Epithelial cell of esophagus (primary cell): ENCODE results near the gene TUT1.
"Not testable (repeated sequence)": the region's sequence is repeated elsewhere in the genome, so short reads cannot be mapped to it uniquely, and the experiment has no call there.

Experiments used
- DNase-seq: peaks from one replicate; pipeline ENCODE4 v3.0.0; 2010; ENCODE audit warnings: low read depth
- H3K4me3 ChIP-seq: 2 replicates; pipeline ENCODE4 v1.5.1; 2011; ENCODE audit warnings: mild to moderate bottlenecking, low read length, control low read depth
- TF ChIP-seq, protein P1 (sequence below): IDR thresholded peaks from 2 replicates; pipeline ENCODE4 v1.5.1; 2011; ENCODE audit warnings: low read depth, mild to moderate bottlenecking, low read length, control low read depth, inconsistent platforms; ENCODE audit not compliant: insufficient read depth; ENCODE audit errors: missing control alignments

TUT1 gene

DNA sequence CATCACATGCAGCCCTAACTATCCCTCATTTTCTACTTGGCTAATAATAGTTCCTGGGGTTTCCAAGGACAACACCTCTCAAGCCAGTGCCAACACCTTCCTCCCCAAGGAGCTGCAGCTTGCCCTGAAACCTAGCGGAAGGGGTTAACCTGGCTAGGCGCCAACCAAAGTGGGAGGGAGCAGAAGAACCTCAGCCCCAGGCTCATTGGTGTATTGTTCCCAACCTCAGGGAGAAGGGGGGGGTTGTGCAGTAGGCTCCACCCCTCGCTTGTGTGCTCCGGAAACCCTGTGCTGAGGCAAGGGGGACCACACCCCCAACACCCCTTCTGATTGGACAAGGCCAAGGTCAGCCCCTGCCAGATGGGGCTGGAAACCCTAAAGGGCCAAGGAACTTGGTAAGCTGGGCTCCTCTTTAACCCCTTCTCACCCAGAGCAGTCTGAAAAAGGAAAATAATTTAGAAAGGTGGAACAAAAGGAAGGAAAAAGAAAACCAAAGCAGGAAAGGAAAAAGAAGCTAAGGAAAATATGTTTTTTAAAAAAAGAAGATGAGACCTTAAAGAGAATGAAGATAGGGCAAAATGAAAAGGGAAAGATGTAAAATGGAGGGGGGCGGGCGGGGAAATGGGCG is 7.9 kb upstream of the TUT1 start:
- peak overlapping the region; percentile 85 for H3K4me3 ChIP-seq
- TF ChIP-seq, protein P1, sequence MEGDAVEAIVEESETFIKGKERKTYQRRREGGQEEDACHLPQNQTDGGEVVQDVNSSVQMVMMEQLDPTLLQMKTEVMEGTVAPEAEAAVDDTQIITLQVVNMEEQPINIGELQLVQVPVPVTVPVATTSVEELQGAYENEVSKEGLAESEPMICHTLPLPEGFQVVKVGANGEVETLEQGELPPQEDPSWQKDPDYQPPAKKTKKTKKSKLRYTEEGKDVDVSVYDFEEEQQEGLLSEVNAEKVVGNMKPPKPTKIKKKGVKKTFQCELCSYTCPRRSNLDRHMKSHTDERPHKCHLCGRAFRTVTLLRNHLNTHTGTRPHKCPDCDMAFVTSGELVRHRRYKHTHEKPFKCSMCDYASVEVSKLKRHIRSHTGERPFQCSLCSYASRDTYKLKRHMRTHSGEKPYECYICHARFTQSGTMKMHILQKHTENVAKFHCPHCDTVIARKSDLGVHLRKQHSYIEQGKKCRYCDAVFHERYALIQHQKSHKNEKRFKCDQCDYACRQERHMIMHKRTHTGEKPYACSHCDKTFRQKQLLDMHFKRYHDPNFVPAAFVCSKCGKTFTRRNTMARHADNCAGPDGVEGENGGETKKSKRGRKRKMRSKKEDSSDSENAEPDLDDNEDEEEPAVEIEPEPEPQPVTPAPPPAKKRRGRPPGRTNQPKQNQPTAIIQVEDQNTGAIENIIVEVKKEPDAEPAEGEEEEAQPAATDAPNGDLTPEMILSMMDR: no peak
- DNase-seq: peak; percentile 98

DNA sequence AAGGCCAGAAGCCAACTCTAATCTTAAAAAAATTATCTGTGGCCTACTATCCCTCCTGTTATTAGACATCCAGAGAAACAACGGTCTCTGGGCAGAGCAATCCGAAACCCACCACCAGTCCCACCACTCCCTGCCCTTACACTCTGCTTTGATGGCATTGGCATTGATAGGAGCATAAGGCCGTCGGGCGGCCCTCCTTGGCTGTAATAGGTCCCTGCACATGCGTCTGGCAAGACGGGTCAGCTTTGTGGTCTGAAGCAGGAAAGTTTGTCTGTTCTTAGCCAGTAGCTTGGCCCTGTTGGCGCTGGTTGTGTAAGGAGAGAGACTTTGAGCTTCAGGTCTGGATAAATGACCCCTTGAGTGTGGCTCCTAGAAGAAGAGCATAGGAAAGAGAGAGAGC is 3.8 kb upstream of the TUT1 start:
- H3K4me3 ChIP-seq: no peak overlapping the region
- TF ChIP-seq, protein P1: no peak
- DNase-seq: no peak

DNA sequence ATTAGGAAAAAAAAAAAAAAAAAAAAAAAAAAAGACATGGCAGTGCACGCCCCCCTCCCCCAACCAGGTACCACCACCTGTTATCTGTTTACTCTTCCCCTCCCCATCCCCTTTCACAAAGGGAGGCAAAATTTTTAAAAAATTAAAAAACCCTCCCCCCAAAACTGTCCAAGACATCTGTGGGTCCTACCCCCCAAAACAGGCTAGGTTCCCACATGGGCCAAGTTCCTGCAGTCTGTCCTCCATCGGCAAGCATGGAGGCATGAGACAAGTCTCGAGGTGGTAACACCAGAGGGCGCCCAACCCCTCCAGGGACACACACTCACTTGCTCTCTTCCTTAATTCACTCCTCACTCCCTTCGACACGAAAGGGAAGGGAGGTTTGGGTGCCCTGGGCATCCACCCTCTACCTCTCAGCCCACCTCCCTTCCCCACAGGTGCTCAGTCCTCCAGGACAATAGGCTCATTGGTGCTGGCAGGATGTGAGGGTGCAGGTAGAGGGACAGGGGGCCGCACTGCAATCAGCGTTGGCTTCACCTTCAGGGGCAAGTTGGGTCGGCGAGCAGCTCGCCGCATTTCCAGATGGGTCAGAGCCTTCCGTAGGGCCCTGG is 2.2 kb upstream of the TUT1 start:
- DNase-seq: peak; percentile 89
- TF ChIP-seq, protein P1: peak; percentile 77
- no peak overlapping the region for H3K4me3 ChIP-seq

DNA sequence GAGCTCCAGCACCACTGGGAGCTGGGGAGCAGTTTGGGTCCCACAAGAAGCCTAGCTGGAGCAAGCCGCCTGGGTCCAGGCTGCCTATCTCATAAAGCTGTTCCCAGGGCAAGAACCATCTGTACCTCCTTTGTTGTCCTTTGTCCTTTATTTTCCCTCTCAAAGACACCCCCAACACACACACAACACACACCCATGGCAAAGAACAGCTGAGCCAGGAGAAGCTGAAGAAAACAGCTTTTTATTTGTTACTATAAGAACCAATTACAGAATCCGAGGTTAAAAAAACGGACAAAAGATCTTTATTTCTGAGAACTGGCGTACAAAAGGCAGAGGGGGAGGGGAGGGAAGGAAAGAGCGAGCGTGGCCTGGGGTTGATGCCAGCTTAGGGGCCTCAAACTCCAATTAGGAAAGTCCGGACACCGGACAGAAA is 1.7 kb upstream of the TUT1 start:
- no peak for DNase-seq
- H3K4me3 ChIP-seq: no peak overlapping the region
- TF ChIP-seq, protein P1: no peak

DNA sequence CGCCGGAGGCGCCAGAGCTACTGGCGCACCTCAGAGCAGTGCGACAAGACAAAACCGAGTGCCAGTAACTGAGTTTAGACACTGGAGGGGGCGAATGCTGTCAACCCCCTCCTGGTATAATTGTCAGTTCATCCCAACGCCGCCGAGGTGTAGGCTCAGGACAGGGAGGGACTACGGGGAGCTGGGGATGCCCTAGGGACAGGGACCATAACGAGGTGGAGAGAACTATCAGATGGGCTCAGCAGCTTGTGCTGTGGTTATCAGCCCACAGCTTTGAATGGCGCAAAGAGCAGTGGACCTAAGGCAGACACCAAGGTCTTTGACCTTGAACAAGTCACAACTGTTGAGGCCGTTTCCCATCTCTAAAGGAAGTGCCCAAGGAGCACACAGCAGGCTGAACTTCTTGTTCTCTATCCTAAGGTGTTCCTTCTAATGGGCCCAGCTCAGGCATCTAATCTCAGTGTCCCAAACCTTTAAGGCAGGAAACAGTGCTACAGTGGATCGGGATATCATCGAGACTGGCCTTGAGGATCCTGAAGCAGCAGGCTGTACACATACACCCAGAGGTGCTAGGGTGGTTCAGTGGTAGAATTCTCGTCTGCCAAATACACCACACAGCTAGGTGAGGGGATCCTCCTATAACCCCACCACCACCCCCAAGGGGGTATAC is 958 bp upstream of the TUT1 start:
- H3K4me3 ChIP-seq: peak overlapping the region; percentile 55
- TF ChIP-seq, protein P1: no peak
- no peak for DNase-seq

DNA sequence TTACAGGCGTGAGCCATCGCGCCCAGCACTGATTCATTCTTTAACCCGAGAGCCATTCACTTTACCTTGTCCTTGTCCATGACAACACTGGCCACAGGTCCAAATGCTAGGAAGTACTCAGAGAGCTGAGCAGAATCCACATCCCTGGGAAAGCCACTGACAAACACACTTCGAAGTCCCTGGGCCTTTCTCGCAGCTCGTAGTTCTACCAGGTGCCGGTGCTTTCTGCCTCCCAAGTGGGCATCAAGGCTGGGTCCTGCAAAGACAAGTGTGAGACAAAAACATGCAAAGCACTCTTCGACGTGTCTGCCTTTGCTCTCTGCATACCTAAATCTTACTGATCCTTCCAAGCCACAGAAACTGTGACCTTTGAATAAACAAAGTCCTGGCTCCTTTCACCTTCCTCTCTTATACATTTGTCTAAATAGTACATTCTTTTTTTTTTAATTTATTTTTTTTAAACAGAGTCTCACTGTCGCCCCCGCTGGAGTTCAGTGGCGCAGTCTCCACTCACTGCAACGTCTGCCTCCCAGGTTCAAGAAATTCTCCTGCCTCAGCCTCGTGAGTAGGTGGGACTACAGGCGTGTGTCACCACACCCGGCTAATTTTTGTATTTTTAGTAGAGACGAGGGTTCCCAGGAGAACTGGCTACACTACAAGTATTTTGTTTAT is 2.2 kb downstream of the TUT1 start:
- DNase-seq: no peak
- H3K4me3 ChIP-seq: no peak overlapping the region
- TF ChIP-seq, protein P1: peak; percentile 19

DNA sequence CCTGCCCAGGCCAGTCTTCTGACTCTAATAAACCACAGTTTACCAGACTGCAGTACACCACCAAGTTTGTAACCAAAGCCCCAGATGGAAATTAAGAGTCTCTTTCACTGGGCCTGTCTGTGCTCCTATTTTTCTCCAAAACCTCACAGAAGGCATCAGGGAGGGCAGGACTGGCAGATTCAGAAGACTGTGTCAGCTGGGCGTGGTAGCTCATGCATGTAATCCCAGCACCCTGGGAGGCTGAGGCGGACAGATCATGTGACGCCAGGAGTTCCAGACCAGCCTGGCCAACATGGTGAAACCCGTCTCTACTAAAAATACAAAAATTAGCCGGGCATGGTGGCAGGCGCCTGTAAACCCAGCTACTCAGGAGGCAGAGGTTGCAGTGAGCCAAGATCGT is 6.0 kb downstream of the TUT1 start:
- not testable (repeated sequence) for H3K4me3 ChIP-seq, DNase-seq

DNA sequence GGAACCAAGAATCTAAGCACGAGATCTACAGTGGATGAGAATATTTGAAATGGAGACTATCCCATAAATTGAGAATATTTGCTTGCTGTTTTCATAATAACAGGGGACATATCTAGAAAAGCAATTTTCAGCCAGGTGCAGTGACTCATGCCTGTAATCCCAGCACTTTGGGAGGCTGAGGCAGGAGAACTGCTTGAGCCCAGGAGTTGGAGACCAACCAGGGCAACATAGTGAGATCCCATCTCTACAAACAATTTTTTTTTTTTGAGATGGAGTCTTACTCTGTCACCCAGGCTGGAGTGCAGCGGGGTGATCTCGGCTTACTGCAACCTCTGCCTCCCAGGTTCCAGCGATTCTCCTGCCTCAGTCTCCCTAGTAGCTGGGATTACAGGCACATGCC is 9.6 kb downstream of the TUT1 start:
- not testable (repeated sequence) for DNase-seq, H3K4me3 ChIP-seq
